GM12872 (cell line): ENCODE measurements around the gene CDNF.

Experiments used
- TF ChIP-seq, protein P1 (sequence below): IDR thresholded peaks from 3 replicates; pipeline ENCODE4 v1.5.1; 2011; ENCODE audit warnings: low read depth, mild to moderate bottlenecking, low read length, moderate library complexity; ENCODE audit not compliant: insufficient read depth

Gene CDNF

DNA sequence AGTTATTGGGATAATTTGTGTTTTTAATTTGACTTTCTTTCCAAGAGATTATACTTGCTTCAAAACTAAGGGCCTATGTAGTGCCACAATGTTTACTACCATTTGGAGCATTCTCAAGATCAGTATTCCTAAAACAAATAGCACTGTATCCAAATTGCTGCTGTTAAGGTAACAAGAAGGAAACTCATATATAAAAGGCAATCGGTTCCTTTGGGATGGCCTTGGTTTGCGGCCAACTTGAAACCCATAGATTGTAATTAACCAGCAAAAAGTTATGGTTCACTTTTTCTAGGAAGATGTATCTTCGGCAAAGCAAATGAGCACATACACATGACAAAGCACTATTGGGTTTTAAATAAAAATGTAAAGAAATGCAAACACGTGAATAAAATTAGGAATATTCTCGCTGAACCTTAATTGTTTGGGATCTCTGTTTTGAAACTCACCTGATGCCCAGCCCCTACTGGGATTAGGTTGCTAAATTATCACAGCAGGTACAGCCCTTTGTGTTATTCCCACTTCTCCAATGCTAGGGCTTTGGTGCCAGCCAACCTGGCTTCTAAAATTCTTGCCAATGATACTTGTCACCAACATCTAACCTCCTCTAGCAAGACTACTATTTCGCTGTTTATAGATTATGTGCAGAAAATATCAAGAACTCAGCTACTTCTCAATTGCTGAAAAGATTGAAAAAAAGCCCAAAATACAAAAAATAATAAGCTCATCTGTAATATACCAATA lies 16.0 kb downstream of the CDNF start:
- TF ChIP-seq, protein P1, sequence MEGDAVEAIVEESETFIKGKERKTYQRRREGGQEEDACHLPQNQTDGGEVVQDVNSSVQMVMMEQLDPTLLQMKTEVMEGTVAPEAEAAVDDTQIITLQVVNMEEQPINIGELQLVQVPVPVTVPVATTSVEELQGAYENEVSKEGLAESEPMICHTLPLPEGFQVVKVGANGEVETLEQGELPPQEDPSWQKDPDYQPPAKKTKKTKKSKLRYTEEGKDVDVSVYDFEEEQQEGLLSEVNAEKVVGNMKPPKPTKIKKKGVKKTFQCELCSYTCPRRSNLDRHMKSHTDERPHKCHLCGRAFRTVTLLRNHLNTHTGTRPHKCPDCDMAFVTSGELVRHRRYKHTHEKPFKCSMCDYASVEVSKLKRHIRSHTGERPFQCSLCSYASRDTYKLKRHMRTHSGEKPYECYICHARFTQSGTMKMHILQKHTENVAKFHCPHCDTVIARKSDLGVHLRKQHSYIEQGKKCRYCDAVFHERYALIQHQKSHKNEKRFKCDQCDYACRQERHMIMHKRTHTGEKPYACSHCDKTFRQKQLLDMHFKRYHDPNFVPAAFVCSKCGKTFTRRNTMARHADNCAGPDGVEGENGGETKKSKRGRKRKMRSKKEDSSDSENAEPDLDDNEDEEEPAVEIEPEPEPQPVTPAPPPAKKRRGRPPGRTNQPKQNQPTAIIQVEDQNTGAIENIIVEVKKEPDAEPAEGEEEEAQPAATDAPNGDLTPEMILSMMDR: no peak

DNA sequence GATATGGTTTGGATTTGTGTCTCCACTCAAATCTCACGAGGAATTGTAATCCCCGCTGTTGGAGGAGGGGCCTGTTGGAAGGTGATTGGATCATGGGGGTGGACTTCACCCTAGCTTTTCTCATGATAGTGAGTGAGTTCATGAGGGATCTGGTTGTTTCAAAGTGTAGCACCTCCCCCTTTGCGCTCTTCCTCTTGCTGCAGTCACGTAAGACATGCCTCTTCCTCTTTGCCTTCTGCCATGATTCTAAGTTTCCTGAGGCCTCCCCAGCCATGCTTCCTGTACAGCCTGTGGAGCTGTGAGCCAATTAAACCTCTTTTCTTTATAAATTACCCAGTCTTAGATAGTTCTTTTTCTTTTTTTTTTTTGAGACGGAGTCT lies 17.1 kb downstream of the CDNF start:
- TF ChIP-seq, protein P1: no peak

DNA sequence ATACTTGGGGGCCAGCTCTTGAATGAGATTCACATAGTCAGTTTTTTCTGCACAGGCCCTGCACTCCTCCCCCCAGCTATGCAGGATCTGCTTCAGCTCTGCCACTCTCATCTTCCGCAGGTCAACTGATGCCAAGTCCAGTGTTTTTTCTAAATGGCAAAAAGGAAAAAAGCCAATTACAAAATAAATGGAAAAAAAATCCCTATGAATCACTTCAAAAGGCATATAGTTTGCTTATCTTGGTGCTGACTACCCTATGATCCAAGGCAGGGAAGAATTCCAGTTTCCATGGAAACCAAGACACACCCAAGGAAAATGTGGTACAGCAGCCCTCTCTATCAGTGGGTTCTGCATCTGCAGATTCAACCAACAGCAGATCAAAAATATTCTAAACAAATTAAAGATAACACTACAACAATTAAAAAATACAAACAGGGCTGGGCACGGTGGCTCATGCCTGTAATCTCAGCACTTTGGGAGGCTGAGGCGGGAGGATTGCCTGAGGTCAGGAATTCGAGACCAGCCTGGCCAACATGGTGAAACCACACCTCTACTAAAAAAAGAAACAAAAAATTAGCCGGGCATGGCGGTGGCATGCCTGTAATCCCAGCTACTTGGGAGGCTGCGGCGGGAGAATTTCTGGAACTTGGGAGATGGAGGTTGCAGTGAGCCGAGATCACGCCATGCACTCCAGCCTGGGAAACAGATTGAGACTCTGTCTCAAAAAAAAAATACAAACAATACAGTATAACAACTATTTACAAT lies 17.6 kb downstream of the CDNF start:
- TF ChIP-seq, protein P1: no peak

DNA sequence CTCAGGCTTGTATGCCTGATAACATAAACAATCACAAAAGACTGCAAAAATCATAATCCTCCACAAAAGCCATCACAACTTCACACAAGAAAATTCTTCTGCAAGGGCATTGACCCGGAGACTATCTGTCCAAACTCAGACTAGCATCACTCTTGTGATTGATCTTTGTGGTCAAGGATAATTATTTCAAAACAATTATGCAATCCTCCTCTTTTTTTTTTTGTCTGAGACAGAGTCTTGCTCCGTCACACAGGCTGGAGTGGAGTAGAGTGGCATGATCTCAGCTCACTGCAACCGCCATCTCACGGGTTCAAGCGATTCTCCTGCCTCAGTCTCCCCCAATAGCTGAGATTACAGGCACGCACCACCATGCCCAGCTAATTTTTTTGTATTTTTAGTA lies 22.2 kb downstream of the CDNF start:
- TF ChIP-seq, protein P1: no peak

DNA sequence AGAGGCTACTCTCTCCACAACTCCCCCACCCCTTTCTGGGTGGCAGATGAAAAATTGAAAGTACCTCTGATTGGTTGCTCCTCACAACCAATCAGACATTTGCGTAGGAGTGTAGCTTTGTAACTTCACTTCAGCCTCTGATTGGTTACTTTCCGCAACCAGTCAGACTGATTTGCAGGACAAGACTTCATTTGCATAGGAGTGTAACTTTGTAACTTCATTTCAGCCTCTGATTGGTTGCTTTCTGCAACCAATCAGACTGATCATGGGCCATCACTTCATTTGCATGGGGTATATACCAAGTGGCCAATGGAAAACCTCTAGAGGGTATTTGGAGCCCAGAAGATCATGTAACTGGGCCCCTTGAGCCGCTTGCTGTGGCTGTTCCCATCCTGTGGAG lies 25.6 kb downstream of the CDNF start:
- TF ChIP-seq, protein P1: no peak

DNA sequence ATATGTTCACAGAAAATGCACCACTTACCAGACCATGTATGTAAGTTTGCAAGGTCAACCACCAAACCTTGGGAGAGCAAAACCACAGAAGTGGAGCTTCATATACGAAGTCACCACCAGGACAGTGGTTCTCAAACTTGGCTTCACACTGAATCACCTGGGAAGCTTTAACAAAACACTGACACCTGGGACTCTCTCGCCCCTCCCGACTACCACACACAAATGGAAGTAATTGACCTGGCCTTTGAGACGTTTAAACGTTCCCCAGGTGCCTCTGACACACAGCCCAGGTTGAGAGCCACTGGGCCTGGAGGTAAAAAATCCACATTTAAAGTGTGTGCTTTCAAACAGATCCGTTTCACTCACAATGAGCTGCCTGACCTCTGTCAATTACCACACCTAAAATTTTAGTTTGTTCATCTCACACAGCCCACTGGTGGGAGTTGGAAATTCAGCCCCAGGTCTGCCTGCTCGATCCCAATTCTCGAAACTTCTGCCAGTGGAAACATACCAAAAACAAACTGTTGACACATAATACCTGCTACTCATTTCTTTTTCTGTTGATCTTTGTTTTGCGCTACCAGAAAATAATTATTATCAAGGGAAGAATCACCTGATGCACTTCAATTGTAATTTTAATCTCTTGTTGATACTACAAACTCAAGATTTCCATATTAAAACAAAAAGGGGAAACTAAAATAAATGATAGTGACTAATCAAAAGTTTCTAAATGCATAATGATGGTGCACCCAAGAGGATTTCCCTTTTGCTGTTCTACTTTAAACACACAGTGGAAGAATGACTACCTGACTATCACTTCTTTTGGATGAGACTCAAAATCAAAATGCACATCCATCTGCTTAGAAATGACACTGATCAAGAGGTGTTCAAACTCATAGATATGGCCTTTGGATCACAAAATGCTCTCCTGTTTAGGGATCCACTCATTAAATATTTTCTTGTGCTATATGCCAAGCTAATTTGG lies 26.6 kb downstream of the CDNF start:
- TF ChIP-seq, protein P1: no peak

DNA sequence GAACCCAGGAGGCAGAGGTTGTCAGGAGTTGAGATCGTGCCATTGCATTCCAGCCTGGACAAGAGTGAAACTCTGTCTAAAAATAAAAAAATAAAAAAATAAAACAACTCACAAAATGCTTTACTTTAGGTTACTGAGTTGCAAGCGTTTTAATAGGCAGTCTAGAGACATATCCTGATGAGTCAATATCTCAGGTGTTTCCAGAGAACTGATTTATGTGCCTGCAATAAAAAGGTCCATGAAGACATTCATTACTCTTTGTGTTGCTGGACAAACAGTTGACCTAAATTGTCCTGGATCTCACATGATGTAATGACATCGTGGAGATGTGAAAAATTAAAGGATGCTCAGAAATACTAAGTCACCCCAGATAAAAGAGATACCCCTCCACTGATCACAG lies 31.5 kb downstream of the CDNF start:
- TF ChIP-seq, protein P1: no peak
